Spleen (tissue), 7 donors: ENCODE results near the gene CARS1.

ENCODE experiments used
- POLR2A ChIP-seq, 3 donors: fragments of 450-650 bp; IDR thresholded peaks; one replicate each; pipeline ENCODE4 v1.5.1; 2017; ENCODE audit warnings: antibody characterized with exemption in 3 of 3, mild to moderate bottlenecking in 1 of 3
- TF ChIP-seq, protein P1 (sequence below), 11 experiments: fragments of 200-600 bp in 7 of 11; fragments of 450-650 bp in 4 of 11; sonication (generic) in 4 of 11; IDR thresholded peaks in 8 of 11; conservative IDR thresholded peaks in 3 of 11; 1 replicate in 7 of 11; 2 replicates in 4 of 11; pipeline versions ENCODE4 v1.4.0 to v1.8.0; 2016 to 2021; ENCODE audit warnings: antibody characterized with exemption in 11 of 11, inconsistent platforms in 4 of 11, mild to moderate bottlenecking in 1 of 11
- donor health status: DM: no; HTN: no; CAD: no; lungs with moderate emphysema.
- donor health status: DM: no; HTN: no; CAD: no.
- donor health status: DM: no; HTN: no; CAD: no.

DNA sequence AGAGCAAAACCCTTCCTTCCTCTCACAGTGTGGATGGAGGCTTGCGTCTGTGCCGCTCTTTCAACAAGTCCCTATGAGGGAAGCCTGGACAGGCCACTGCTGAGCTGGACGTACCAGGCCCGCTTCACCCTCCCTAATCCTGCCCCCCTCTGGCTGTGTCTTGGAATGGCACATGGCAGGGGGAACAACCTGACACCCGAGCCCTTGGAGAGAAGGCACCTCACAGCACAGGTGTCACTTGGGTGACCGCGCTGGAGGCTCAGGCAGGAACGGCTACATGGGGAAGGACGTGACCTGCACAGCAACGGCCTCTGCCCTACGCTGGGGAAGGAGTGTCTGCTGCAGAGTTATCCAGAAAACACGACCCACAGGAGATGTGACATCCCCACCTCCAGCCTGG is 11.0 kb downstream of the CARS1 start:
- TF ChIP-seq, protein P1, sequence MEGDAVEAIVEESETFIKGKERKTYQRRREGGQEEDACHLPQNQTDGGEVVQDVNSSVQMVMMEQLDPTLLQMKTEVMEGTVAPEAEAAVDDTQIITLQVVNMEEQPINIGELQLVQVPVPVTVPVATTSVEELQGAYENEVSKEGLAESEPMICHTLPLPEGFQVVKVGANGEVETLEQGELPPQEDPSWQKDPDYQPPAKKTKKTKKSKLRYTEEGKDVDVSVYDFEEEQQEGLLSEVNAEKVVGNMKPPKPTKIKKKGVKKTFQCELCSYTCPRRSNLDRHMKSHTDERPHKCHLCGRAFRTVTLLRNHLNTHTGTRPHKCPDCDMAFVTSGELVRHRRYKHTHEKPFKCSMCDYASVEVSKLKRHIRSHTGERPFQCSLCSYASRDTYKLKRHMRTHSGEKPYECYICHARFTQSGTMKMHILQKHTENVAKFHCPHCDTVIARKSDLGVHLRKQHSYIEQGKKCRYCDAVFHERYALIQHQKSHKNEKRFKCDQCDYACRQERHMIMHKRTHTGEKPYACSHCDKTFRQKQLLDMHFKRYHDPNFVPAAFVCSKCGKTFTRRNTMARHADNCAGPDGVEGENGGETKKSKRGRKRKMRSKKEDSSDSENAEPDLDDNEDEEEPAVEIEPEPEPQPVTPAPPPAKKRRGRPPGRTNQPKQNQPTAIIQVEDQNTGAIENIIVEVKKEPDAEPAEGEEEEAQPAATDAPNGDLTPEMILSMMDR (IDR thresholded peaks at IDR 0.05 in 8 of 11, conservative IDR thresholded peaks at IDR 0.05 in 3 of 11), result no peak
- TF ChIP-seq POLR2A (IDR thresholded peaks at IDR 0.05), result no peak
